Measurements from ENCODE around the gene RTF2.

The RTF2 gene

GRCh38 chr20:56438284-56438683, 30.1 kb upstream of the RTF2 start:
- DNase-seq (ENCODE audit: low read depth): no peak

DNA sequence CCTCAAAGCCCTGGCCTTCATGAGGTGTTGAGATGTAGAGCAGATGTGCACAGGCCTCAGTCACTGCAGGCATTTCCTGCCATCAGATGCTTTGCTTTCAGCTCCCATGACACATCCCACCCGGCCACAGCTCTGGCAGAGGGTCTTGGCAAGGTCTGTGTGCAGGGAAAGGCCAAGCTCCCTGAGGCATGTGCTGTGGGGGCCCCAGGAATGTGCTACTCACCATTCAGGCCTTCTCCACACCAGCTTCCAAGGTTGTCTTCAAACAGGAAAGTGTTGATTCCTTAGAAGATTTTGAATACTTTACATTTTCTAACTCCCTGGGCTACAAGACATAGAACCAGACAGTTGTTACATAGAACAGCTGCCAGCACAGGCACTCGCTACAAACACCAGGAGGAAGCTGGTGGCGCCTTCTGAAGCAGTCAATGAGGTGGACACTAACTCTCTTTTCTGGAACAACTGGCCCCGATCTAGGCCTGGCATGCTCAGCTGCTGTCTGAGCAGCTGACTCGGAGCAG, 28.6 kb upstream of the RTF2 start:
- peak; percentile 98 for DNase-seq (ENCODE audit: low read depth)

- DNase-seq (ENCODE audit: low read depth): no peak
Measured at GRCh38 chr20:56440346-56441007, 27.9 kb upstream of the RTF2 start.

GRCh38 chr20:56442389-56443365, 25.8 kb upstream of the RTF2 start:
- no peak for DNase-seq (ENCODE audit: low read depth)

- no peak for DNase-seq (ENCODE audit: low read depth)
Measured at GRCh38 chr20:56443654-56444540, 24.5 kb upstream of the RTF2 start.

DNA sequence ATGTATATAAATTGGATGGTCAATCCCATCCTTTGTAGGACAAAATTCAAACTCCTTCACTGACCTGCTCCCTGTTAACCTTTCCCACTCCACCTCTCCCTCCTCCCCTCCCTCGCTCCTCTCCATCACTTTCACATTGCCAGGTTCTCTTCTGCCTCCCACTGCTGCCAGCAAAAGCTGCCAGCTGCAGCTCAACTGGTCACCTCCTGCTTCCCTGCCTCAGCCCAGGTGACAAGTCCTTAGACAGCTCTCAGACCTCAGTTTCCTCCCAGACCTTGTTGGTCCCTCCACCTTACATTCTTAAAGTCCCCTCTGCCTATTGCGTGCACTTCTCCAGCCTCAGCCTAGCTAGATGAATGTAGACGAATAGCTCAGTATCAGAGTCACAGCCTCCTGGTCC, 23.3 kb upstream of the RTF2 start:
- DNase-seq (ENCODE audit: low read depth): no peak

GRCh38 chr20:56445540-56445939, 22.9 kb upstream of the RTF2 start:
- DNase-seq (ENCODE audit: low read depth): no peak

- DNase-seq (ENCODE audit: low read depth): no peak
Measured at GRCh38 chr20:56447227-56447626, 21.2 kb upstream of the RTF2 start.

- DNase-seq (ENCODE audit: low read depth): no peak
Measured at GRCh38 chr20:56449459-56449858, 19.0 kb upstream of the RTF2 start.

GRCh38 chr20:56451056-56451765, 17.2 kb upstream of the RTF2 start:
- DNase-seq (ENCODE audit: low read depth): no peak

DNA sequence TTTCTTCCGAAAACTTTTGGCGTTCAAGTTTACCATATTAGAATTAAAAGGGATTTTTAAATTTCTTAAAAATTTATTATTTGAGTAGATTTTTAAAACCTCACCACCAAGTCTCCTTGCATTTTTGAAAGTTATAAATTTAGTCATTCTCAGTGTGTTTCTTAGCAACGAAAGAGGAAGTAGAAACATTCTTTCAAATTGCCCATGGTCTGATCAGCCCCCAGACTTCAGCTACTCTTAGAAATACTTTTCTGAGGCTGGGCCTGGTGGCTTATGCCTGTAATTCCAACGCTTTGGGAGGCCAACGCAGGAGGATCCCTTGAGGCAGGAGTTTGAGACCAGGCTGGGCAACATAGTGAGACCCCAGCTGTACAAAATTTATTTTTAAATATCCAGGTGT, 15.1 kb upstream of the RTF2 start:
- DNase-seq (ENCODE audit: low read depth): no peak

GRCh38 chr20:56454754-56455153, 13.7 kb upstream of the RTF2 start:
- no peak for DNase-seq (ENCODE audit: low read depth)

- no peak for DNase-seq (ENCODE audit: low read depth)
Measured at GRCh38 chr20:56458206-56458821, 10.1 kb upstream of the RTF2 start.

GRCh38 chr20:56460459-56460858, 8.0 kb upstream of the RTF2 start:
- DNase-seq (ENCODE audit: low read depth): no peak

DNA sequence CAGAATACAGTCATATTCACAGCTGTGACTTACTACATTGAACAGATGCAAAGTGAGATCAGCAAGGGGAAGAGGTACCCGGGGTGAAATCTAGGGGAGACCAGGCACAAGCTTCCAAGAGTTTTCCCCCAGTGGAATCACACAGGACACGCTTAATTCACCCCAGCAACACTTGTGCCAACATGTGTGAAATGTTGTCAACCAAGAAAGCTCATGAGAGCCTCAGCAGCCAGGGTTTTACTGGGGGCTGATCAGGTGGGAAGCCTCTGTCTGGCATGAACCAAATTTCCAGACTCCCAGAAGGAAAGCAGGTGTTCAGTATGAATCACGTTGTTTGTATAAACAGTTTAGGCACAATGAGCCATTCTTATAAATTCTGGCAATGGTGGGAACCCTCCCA, 6.9 kb upstream of the RTF2 start:
- DNase-seq (ENCODE audit: low read depth): no peak

- DNase-seq (ENCODE audit: low read depth): no peak
Measured at GRCh38 chr20:56463428-56463827, 5.0 kb upstream of the RTF2 start.

GRCh38 chr20:56465997-56466396, 2.4 kb upstream of the RTF2 start:
- DNase-seq (ENCODE audit: low read depth): no peak

- no peak for DNase-seq (ENCODE audit: low read depth)
Measured at GRCh38 chr20:56467968-56468315, 485 bp upstream of the RTF2 start.

- DNase-seq (ENCODE audit: low read depth): no peak
Measured at GRCh38 chr20:56469077-56469449, 636 bp downstream of the RTF2 start.

DNA sequence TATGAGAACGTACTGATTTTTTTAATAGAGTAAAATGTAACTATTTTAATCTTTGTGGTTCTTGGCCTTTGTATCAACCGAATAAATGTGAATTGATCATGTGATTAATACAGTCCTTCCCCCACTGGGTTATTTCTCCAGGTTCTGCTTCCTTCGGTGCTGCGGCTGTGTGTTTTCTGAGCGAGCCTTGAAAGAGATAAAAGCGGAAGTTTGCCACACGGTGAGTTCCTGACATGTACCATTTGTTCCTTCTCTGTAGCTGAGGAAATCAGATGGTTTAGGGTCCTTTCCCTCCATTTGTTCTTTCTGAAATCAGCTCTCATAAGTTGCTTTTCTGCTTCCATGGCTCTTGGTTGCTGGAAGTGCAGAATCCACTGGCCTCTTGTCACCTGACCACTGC, 15.5 kb downstream of the RTF2 start:
- no peak for DNase-seq (ENCODE audit: low read depth)

DNA sequence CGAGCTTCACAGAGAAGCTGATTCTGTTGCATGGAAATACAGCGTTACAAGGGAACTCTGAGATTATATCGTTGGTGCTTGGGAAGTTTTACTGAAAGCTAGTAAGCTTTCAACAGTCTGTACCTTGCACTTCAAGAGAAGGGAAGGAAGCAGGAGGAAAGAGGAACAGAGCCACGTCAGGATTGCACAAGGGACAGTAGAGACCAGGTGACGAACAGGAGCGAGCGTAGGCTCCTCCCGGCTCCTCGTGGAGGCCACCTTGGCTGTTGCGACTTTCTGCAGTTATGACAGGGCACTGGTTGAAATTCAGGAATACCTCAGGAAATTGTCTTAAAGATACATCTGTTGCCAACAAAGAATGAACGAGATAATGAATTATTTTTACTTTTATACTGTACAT, 18.8 kb downstream of the RTF2 start:
- no peak for DNase-seq (ENCODE audit: low read depth)

All from non-pigmented ciliary epithelial cell (primary cell).